K562 (cell line): Measurements from ENCODE around the gene TMEM117. TPM values are rescaled to one million over a fixed set of nuclear protein-coding genes. Genes with fewer than 3 reads are reported as not detected.

ENCODE experiments used
- ATAC-seq: fragments of 200-7000 bp; cut with Tn5 transposase; 3 replicates; pipeline ENCODE4 v1.9.1; 2020; ENCODE audit warnings: moderate library complexity
- BruUV-seq: library from RNA; stranded (reverse); fragments of 400-500 nt; replicated peaks from 2 replicates; lab custom pipeline; 2021; lab: Mats Ljungman, UMichigan
- CTCF ChIA-PET: fragments of 300-600 bp; formaldehyde crosslinking; extraction: SDS; loops from one replicate; lab custom pipeline; 2021; ENCODE audit warnings: low intra/inter-chr PET ratio; lab: Yijun Ruan, JAX
- POLR2A ChIA-PET: fragments of 300-600, 350-650 bp; sonication (Branson Sonifier 250); formaldehyde crosslinking; extraction: SDS; loops from one replicate; lab custom pipeline; 2021; ENCODE audit warnings: antibody characterized with exemption, inconsistent platforms; lab: Yijun Ruan, JAX
- DNase-seq, 4 experiments: peaks; one replicate each; pipeline versions ENCODE4 v3.0.0 to v3.0.0-alpha.2; 2011 to 2018; ENCODE audit warnings: low spot score in 3 of 4, mixed read lengths in 3 of 4; ENCODE audit errors: extremely low read depth in 1 of 4
- FAIRE-seq: peaks from 2 replicates; lab custom pipeline; 2011; peaks lifted over from hg19 to GRCh38; lab: Jason Lieb, UNC
- H2AFZ ChIP-seq: 2 replicates; pipeline ENCODE4 v1.6.0; 2011; ENCODE audit warnings: low read depth, low read length, control low read depth, inconsistent platforms
- H3K27ac ChIP-seq: fragments of 200-600 bp; 3 replicates; pipeline ENCODE4 v1.8.0; 2011; ENCODE audit warnings: low read depth, mild to moderate bottlenecking, control low read depth, inconsistent platforms, low read length, moderate library complexity, mixed read lengths; ENCODE audit errors: extremely low read depth
- H3K27me3 ChIP-seq, 2 experiments: fragments of 300-600 bp in 1 of 2; 2 replicates in 1 of 2; 3 replicates in 1 of 2; pipeline versions ENCODE4 v1.6.0 to v1.8.0; 2011; ENCODE audit warnings: inconsistent platforms in 2 of 2, low read length in 2 of 2, mild to moderate bottlenecking in 1 of 2, mixed read lengths in 1 of 2, moderate library complexity in 1 of 2; ENCODE audit not compliant: control insufficient read depth in 2 of 2, insufficient read depth in 2 of 2
- H3K36me3 ChIP-seq: fragments of 300-600 bp; 3 replicates; pipeline ENCODE4 v1.8.0; 2011; ENCODE audit warnings: mild to moderate bottlenecking, low read length, inconsistent platforms; ENCODE audit not compliant: control insufficient read depth, insufficient read depth
- H3K4me1 ChIP-seq, 2 experiments: fragments of 200-600 bp in 1 of 2; replicated peaks in 1 of 2; 2 replicates in 1 of 2; 3 replicates in 1 of 2; pipeline versions ENCODE4 v1.5.1 to v1.8.0; 2011; ENCODE audit warnings: inconsistent platforms in 2 of 2, low read length in 2 of 2, mild to moderate bottlenecking in 1 of 2, mixed read lengths in 1 of 2, moderate library complexity in 1 of 2; ENCODE audit not compliant: control insufficient read depth in 2 of 2, insufficient read depth in 2 of 2
- H3K4me2 ChIP-seq: 2 replicates; pipeline ENCODE4 v1.6.1; 2011; ENCODE audit warnings: low read length, control low read depth, inconsistent platforms, mixed read lengths; ENCODE audit not compliant: insufficient read depth
- H3K4me3 ChIP-seq: fragments of 200-600 bp; sonication (generic), shearing (Covaris generic); 2 replicates; pipeline ENCODE4 v1.5.1; 2016; ENCODE audit warnings: control low read depth, inconsistent platforms
- H3K79me2 ChIP-seq: fragments of 200-600 bp; 3 replicates; pipeline ENCODE4 v1.8.0; 2011; ENCODE audit warnings: low read length, inconsistent platforms; ENCODE audit not compliant: control insufficient read depth, insufficient read depth
- H3K9ac ChIP-seq, 2 experiments: 2 replicates each; pipeline versions ENCODE4 v1.6.0 to v1.6.1; 2011; ENCODE audit warnings: low read depth in 2 of 2, low read length in 2 of 2, control low read depth in 1 of 2, inconsistent platforms in 1 of 2, mild to moderate bottlenecking in 1 of 2, mixed read lengths in 1 of 2; ENCODE audit not compliant: insufficient read depth in 1 of 2
- H3K9me1 ChIP-seq: one replicate; pipeline ENCODE4 v1.6.0; 2011; ENCODE audit warnings: inconsistent platforms, mild to moderate bottlenecking, low read length, moderate library complexity; ENCODE audit not compliant: control insufficient read depth, insufficient read depth
- H3K9me3 ChIP-seq: replicated peaks from 2 replicates; pipeline ENCODE4 v1.5.1; 2011; ENCODE audit warnings: low read depth, low read length, inconsistent platforms; ENCODE audit not compliant: control insufficient read depth, insufficient read depth
- H4K20me1 ChIP-seq: replicated peaks from 2 replicates; pipeline ENCODE4 v1.6.1; 2011; ENCODE audit warnings: low read length, inconsistent platforms, mixed read lengths; ENCODE audit not compliant: control insufficient read depth, insufficient read depth
- CREB1 ChIP-seq, 2 experiments: sonication (generic) in 1 of 2; formaldehyde crosslinking in 1 of 2; IDR thresholded peaks; 2 replicates each; pipeline versions ENCODE4 v1.6.1 to v1.8.0; 2012 to 2022; ENCODE audit warnings: inconsistent platforms in 1 of 2, mild to moderate bottlenecking in 1 of 2, missing genetic modification reagents in 1 of 2, moderate library complexity in 1 of 2
- E2F3 ChIP-seq: fragments of 250-450 bp; sonication (Bioruptor Pico); IDR thresholded peaks from 2 replicates; pipeline ENCODE4 v1.4.0; 2020; ENCODE audit warnings: mild to moderate bottlenecking
- ESRRB ChIP-seq: fragments of 250-450 bp; sonication (Bioruptor Pico); IDR thresholded peaks from 2 replicates; pipeline ENCODE4 v1.5.0; 2020; ENCODE audit warnings: mild to moderate bottlenecking, moderate library complexity, borderline replicate concordance
- HDAC6 ChIP-seq: IDR thresholded peaks from 2 replicates; pipeline ENCODE4 v1.6.1; 2012; ENCODE audit warnings: low read depth, mild to moderate bottlenecking, control low read depth, inconsistent platforms, low read length, moderate library complexity
- KLF10 ChIP-seq: fragments of 250-450 bp; sonication (Bioruptor Pico); IDR thresholded peaks from 2 replicates; pipeline ENCODE4 v1.6.1; 2021; ENCODE audit warnings: matching md5 sums
- LEF1 ChIP-seq: fragments of 450-650 bp; IDR thresholded peaks from 2 replicates; pipeline ENCODE4 v1.6.1; 2016; ENCODE audit warnings: mild to moderate bottlenecking
- MEF2D ChIP-seq: conservative IDR thresholded peaks from 2 replicates; pipeline ENCODE4 v1.6.1; 2016; ENCODE audit warnings: low read depth, missing genetic modification characterization, missing compliant biosample characterization
- MTA3 ChIP-seq: fragments of 450-650 bp; formaldehyde crosslinking; IDR thresholded peaks from 2 replicates; pipeline ENCODE4 v1.6.1; 2017; ENCODE audit warnings: mild to moderate bottlenecking, borderline replicate concordance
- RERE ChIP-seq: sonication (generic); formaldehyde crosslinking; IDR thresholded peaks from 2 replicates; pipeline ENCODE4 v1.8.0; 2023; ENCODE audit warnings: missing genetic modification reagents, mild to moderate bottlenecking, borderline replicate concordance
- TEAD1 ChIP-seq, 2 experiments: fragments of 450-650 bp in 1 of 2; sonication (generic) in 1 of 2; formaldehyde crosslinking; IDR thresholded peaks; 2 replicates each; pipeline versions ENCODE4 v1.4.0 to v1.8.0; 2020 to 2022; ENCODE audit warnings: mild to moderate bottlenecking in 2 of 2, missing genetic modification reagents in 1 of 2
- ZNF239 ChIP-seq: fragments of 250-450 bp; sonication (Bioruptor Pico); IDR thresholded peaks from 2 replicates; pipeline ENCODE4 v1.4.0; 2020; ENCODE audit warnings: mild to moderate bottlenecking
- ZNF431 ChIP-seq: sonication (generic); formaldehyde crosslinking; IDR thresholded peaks from 2 replicates; pipeline ENCODE4 v1.8.0; 2022; ENCODE audit warnings: mild to moderate bottlenecking, missing genetic modification reagents
- WGBS: fragments of 100-300 bp; shearing (Covaris generic); methylation state at CpG from one replicate; pipeline ENCODE4 v1.1.6; 2016; ENCODE audit warnings: low coverage, mixed read lengths; ENCODE audit not compliant: insufficient coverage; ENCODE audit errors: missing lambda C conversion rate; 5-methylcytosine and 5-hydroxymethylcytosine counted together
- in situ Hi-C: fragments of 300-500 bp; cut with MboI; formaldehyde crosslinking; loops from 4 replicates; pipeline ENCODE4 v1.15.0; 2018; ENCODE audit warnings: inconsistent platforms, mixed read lengths
- intact Hi-C: fragments of 100-400 bp; cut with micrococcal nuclease; formaldehyde crosslinking; loops from 2 replicates; pipeline ENCODE4 v1.14.2; 2022
- polyA plus RNA-seq, 8 experiments: library from polyadenylated mRNA; depleted of rRNA in 4 of 8; stranded (reverse) in 5 of 8; unstranded in 3 of 8; fragments of >200 nt; fragmentation: Nextera tagmentation in 2 of 8; fragmentation: Illumina TruSeq in 1 of 8; extraction: Ambion mirVana in 2 of 8; extraction: Trizol in 1 of 8; gene quantifications; 2 replicates each; pipeline versions ENCODE4 v1.2.1 to v1.2.3, GENCODE V29; 2011 to 2014; ENCODE audit warnings: inconsistent platforms in 1 of 8, missing spikeins in 1 of 8
- total RNA-seq, 7 experiments: library from RNA; depleted of rRNA in 6 of 7; stranded (reverse); fragments of >200 nt in 6 of 7; fragmentation: Illumina TruSeq in 2 of 7; extraction: Trizol in 2 of 7; gene quantifications; 2 replicates each; pipeline versions ENCODE4 v1.2.1 to v1.2.3, GENCODE V29; 2011 to 2021; ENCODE audit warnings: low replicate concordance in 1 of 7

Gene TMEM117
- total and polyA plus RNA-seq, 9 of the 15 experiments (the other 6 are each of a cell fraction or from before 2014, with no cell fraction given), result 0.31 to 2.8 (median 1.0) TPM

- no peak overlapping the region for H3K4me2 ChIP-seq
- in situ Hi-C loops, result loop anchor here (25.0 kb wide), 1 partner anchor 920 kb away; no protein-coding TSS in a partner anchor
- TF ChIP-seq MEF2D (no peak), ZNF239 (CRISPR knock-in tag) (no peak), LEF1 (no peak), MTA3 (no peak), TEAD1 (CRISPR knock-in tag; IDR thresholded peaks at IDR 0.05) (no peak), E2F3 (CRISPR knock-in tag) (no peak), ESRRB (CRISPR knock-in tag) (no peak)
- H3K27me3 ChIP-seq, result no peaks in the 10 kb centered on the region
- no peaks in the 10 kb centered on the region for H4K20me1 ChIP-seq
- H3K4me3 ChIP-seq, result no peak overlapping the region
- no peak overlapping the region for H3K27ac ChIP-seq
- no peaks in the 10 kb centered on the region for H3K4me1 ChIP-seq
- POLR2A ChIA-PET, result no interaction called here
- ATAC-seq (no peak), DNase-seq (no peak), FAIRE-seq (no peak)
- H3K9ac ChIP-seq, result no peak overlapping the region
- H2AFZ ChIP-seq, result no peak overlapping the region
- CTCF ChIA-PET, result interaction anchor here (0.6 kb wide), 1 partner anchor 932 kb away, joined by 3 read pairs; no protein-coding TSS in a partner anchor
- no peaks in the 10 kb centered on the region for H3K9me1 ChIP-seq
- no TSS peak for BruUV-seq
- no peaks in the 10 kb centered on the region for H3K79me2 ChIP-seq
- no peaks in the 10 kb centered on the region for H3K9me3 ChIP-seq
- no peaks in the 10 kb centered on the region for H3K36me3 ChIP-seq
- intact Hi-C loops, result no loop called here
These were observed 181.3 kb downstream of the TMEM117 start for GRCh38 chr12:44017216-44017615.

GRCh38 chr12:44019118-44019517 lies 183.2 kb downstream of the TMEM117 start:
- no peaks in the 10 kb centered on the region for H4K20me1 ChIP-seq
- 0% methylated on average over 2 of the region's 2 CpGs for WGBS
- H3K9me3 ChIP-seq, result no peaks in the 10 kb centered on the region
- no peak overlapping the region for H3K4me3 ChIP-seq
- no peaks in the 10 kb centered on the region for H3K36me3 ChIP-seq
- CTCF ChIA-PET, result no interaction called here
- no peaks in the 10 kb centered on the region for H3K79me2 ChIP-seq
- no peak overlapping the region for H3K9ac ChIP-seq
- ATAC-seq (no peak), FAIRE-seq (no peak), DNase-seq (no peak)
- no peak overlapping the region for H2AFZ ChIP-seq
- H3K4me1 ChIP-seq, result no peaks in the 10 kb centered on the region
- POLR2A ChIA-PET, result no interaction called here
- H3K4me2 ChIP-seq, result no peak overlapping the region
- H3K9me1 ChIP-seq, result no peaks in the 10 kb centered on the region
- no TSS peak for BruUV-seq
- H3K27me3 ChIP-seq, result no peaks in the 10 kb centered on the region
- intact Hi-C loops (no loop called here), in situ Hi-C loops (loop anchor here (25.0 kb wide), 1 partner anchor 918 kb away; no protein-coding TSS in a partner anchor)
- no peak overlapping the region for H3K27ac ChIP-seq
- no peak for TF ChIP-seq ZNF431 (CRISPR knock-in tag)
- TF ChIP-seq HDAC6, result no peak
- TF ChIP-seq CREB1 (IDR thresholded peaks at IDR 0.05), result no peak
- no peak for TF ChIP-seq CREB1 (CRISPR knock-in tag; IDR thresholded peaks at IDR 0.05)
- no peak for TF ChIP-seq KLF10
- no peak for TF ChIP-seq RERE (CRISPR knock-in tag)
